WTC11 (cell line): ENCODE measurements around the gene PKDCC. TPM values are rescaled to one million over a fixed set of nuclear protein-coding genes. Genes with fewer than 3 reads are reported as not detected.

Experiments
- ATAC-seq: fragments of 200-7000 bp; cut with Tn5 transposase; 2 replicates; pipeline ENCODE4 v1.10.0; 2021; ENCODE audit warnings: mild to moderate bottlenecking, moderate library complexity
- CTCF ChIA-PET: fragments of 300-600 bp; sonication (Branson Sonifier 250); formaldehyde crosslinking; loops from one replicate; lab custom pipeline; 2021; ENCODE audit warnings: antibody characterized with exemption; lab: Charles Lee
- POLR2A ChIA-PET: fragments of 350-600 bp; sonication (Branson Sonifier 250); formaldehyde crosslinking; loops from one replicate; lab custom pipeline; 2021; ENCODE audit warnings: antibody characterized with exemption; lab: Charles Lee
- DNase-seq: peaks from one replicate; pipeline ENCODE4 v3.0.0; 2021; ENCODE audit warnings: low spot score
- H3K27ac Mint-ChIP-seq: 2 replicates; pipeline ENCODE4 v1.8.0; 2021; ENCODE audit warnings: mixed read lengths
- H3K27me3 Mint-ChIP-seq: 2 replicates; pipeline ENCODE4 v1.8.0; 2021; ENCODE audit warnings: low read depth, mild to moderate bottlenecking, moderate library complexity, mixed read lengths
- H3K36me3 Mint-ChIP-seq: 2 replicates; pipeline ENCODE4 v1.8.0; 2021; ENCODE audit warnings: mixed read lengths
- H3K4me1 Mint-ChIP-seq: 2 replicates; pipeline ENCODE4 v1.8.0; 2022; ENCODE audit warnings: mixed read lengths
- H3K4me3 Mint-ChIP-seq: 2 replicates; pipeline ENCODE4 v1.8.0; 2021; ENCODE audit warnings: mild to moderate bottlenecking, moderate library complexity, mixed read lengths
- H3K9me3 Mint-ChIP-seq: 2 replicates; pipeline ENCODE4 v1.8.0; 2021; ENCODE audit warnings: mixed read lengths
- ATF1 ChIP-seq: sonication (generic); formaldehyde crosslinking; IDR thresholded peaks from 2 replicates; pipeline ENCODE4 v1.8.1; 2023; ENCODE audit warnings: mild to moderate bottlenecking, moderate library complexity, missing genetic modification reagents
- CREM ChIP-seq: sonication (generic); formaldehyde crosslinking; IDR thresholded peaks from 2 replicates; pipeline ENCODE4 v1.8.1; 2022; ENCODE audit warnings: mild to moderate bottlenecking, missing genetic modification reagents, moderate library complexity
- EMX1 ChIP-seq: fragments of 250-450 bp; sonication (Bioruptor Pico); IDR thresholded peaks from 2 replicates; pipeline ENCODE4 v1.8.0; 2021; ENCODE audit warnings: mild to moderate bottlenecking
- GABPB1 ChIP-seq: sonication (generic); formaldehyde crosslinking; IDR thresholded peaks from 2 replicates; pipeline ENCODE4 v1.8.1; 2023; ENCODE audit warnings: mild to moderate bottlenecking, missing genetic modification reagents
- GTF2I ChIP-seq: fragments of 250-450 bp; sonication (Bioruptor Pico); conservative IDR thresholded peaks from 2 replicates; pipeline ENCODE4 v1.4.0; 2021; ENCODE audit warnings: mild to moderate bottlenecking
- JAZF1 ChIP-seq: fragments of 250-450 bp; sonication (Bioruptor Pico); IDR thresholded peaks from 2 replicates; pipeline ENCODE4 v1.9.0; 2021; ENCODE audit warnings: moderate library complexity, mild to moderate bottlenecking, inconsistent platforms
- MYBL2 ChIP-seq: sonication (generic); formaldehyde crosslinking; IDR thresholded peaks from 2 replicates; pipeline ENCODE4 v1.8.1; 2023; ENCODE audit warnings: mild to moderate bottlenecking, moderate library complexity, missing genetic modification reagents
- NFYB ChIP-seq: sonication (generic); formaldehyde crosslinking; conservative IDR thresholded peaks from 2 replicates; pipeline ENCODE4 v1.8.0; 2022; ENCODE audit warnings: low read depth, missing genetic modification reagents
- SMAD4 ChIP-seq: sonication (generic); formaldehyde crosslinking; IDR thresholded peaks from 2 replicates; pipeline ENCODE4 v1.8.0; 2022; ENCODE audit warnings: mild to moderate bottlenecking, missing genetic modification reagents
- TCF7 ChIP-seq: sonication (generic); formaldehyde crosslinking; IDR thresholded peaks from 2 replicates; pipeline ENCODE4 v1.8.0; 2022; ENCODE audit warnings: mild to moderate bottlenecking, low read depth, missing genetic modification reagents, moderate library complexity
- TEAD1 ChIP-seq: sonication (generic); formaldehyde crosslinking; IDR thresholded peaks from 2 replicates; pipeline ENCODE4 v1.8.0; 2022; ENCODE audit warnings: mild to moderate bottlenecking, missing genetic modification reagents
- TEAD4 ChIP-seq: sonication (generic); formaldehyde crosslinking; IDR thresholded peaks from 2 replicates; pipeline ENCODE4 v1.8.0; 2022; ENCODE audit warnings: mild to moderate bottlenecking, missing genetic modification reagents
- TP53 ChIP-seq: sonication (generic); formaldehyde crosslinking; IDR thresholded peaks from 2 replicates; pipeline ENCODE4 v1.8.1; 2023; ENCODE audit warnings: mild to moderate bottlenecking, missing genetic modification reagents
- ZNF138 ChIP-seq: sonication (generic); formaldehyde crosslinking; conservative IDR thresholded peaks from 2 replicates; pipeline ENCODE4 v1.8.1; 2022; ENCODE audit warnings: mild to moderate bottlenecking, moderate library complexity, missing genetic modification reagents
- ZNF219 ChIP-seq: sonication (generic); formaldehyde crosslinking; IDR thresholded peaks from 2 replicates; pipeline ENCODE4 v1.8.0; 2023; ENCODE audit warnings: missing genetic modification reagents, mild to moderate bottlenecking, borderline replicate concordance
- ZNF232 ChIP-seq: sonication (generic); formaldehyde crosslinking; IDR thresholded peaks from 2 replicates; pipeline ENCODE4 v1.8.0; 2022; ENCODE audit warnings: mild to moderate bottlenecking, missing genetic modification reagents
- ZNF671 ChIP-seq: fragments of 250-450 bp; sonication (Bioruptor Pico); IDR thresholded peaks from 2 replicates; pipeline ENCODE4 v1.8.0; 2021; ENCODE audit warnings: mild to moderate bottlenecking
- total RNA-seq: library from RNA; stranded (reverse); gene quantifications from 3 replicates; pipeline ENCODE4 v1.2.3, GENCODE V29; 2021
- TF ChIP-seq, protein P1 (sequence below): fragments of 250-450 bp; sonication (Bioruptor Pico); IDR thresholded peaks from 2 replicates; pipeline ENCODE4 v1.9.0; 2021; ENCODE audit warnings: moderate library complexity, mild to moderate bottlenecking, inconsistent platforms, borderline replicate concordance
- TF ChIP-seq, protein P2 (sequence below): fragments of 250-450 bp; sonication (Bioruptor Pico); IDR thresholded peaks from 2 replicates; pipeline ENCODE4 v1.8.0; 2021; ENCODE audit warnings: mild to moderate bottlenecking
- TF ChIP-seq, protein P3 (sequence below): sonication (generic); formaldehyde crosslinking; conservative IDR thresholded peaks from 2 replicates; pipeline ENCODE4 v1.8.1; 2022; ENCODE audit warnings: mild to moderate bottlenecking, missing genetic modification reagents
- TF ChIP-seq, protein P4 (sequence below): sonication (generic); formaldehyde crosslinking; IDR thresholded peaks from 2 replicates; pipeline ENCODE4 v1.8.1; 2023; ENCODE audit warnings: mild to moderate bottlenecking, missing genetic modification reagents, moderate library complexity
- TF ChIP-seq, protein P5 (sequence below): sonication (generic); formaldehyde crosslinking; IDR thresholded peaks from 2 replicates; pipeline ENCODE4 v1.8.0; 2022; ENCODE audit warnings: mild to moderate bottlenecking, missing genetic modification reagents
- TF ChIP-seq, protein P6 (sequence below): fragments of 250-450 bp; sonication (Bioruptor Pico); IDR thresholded peaks from 2 replicates; pipeline ENCODE4 v1.9.0; 2021; ENCODE audit warnings: mild to moderate bottlenecking

The PKDCC gene
- total RNA-seq, 1 experiment from 2014 or later: 27.3 TPM

DNA sequence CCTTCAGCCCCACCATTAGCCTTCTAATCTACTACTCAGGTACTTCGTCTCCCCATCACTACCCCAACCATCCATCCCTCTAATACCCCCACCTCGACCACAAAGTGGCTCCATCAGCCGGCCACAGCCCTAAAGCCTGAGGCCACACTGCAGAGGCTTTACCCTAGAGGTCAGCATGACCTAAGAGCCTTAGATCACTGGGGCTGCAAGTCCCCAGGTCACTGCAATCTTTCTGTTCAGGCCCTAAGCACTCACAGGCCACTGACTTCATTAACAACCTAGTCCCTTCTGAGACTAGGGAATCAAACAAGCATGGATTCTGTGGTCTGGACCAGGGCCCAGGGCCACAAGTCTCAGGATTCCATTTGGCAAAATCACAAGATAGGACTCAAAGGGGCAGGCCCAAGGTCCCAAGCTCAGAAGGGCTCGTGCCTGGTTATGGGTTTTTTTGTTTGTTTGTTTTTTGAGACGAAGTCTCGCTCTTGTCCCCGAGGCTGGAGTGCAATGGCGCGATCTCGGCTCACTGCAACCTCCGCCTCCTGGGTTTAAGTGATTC, 37.0 kb upstream of the PKDCC start:
- Mint-ChIP-seq H3K4me1 (0 out of 2 replicates have a peak, but pooled peaks cover 4% of the 10 kb centered on the region), H3K36me3 (peaks cover 14% of the 10 kb centered on the region), H3K4me3 (no peak overlapping the region), H3K27ac (no peak overlapping the region), H3K27me3 (peaks cover 2% of the 10 kb centered on the region), H3K9me3 (peaks cover 10% of the 10 kb centered on the region)
- no peak for ATAC-seq
- TF ChIP-seq, protein P1, sequence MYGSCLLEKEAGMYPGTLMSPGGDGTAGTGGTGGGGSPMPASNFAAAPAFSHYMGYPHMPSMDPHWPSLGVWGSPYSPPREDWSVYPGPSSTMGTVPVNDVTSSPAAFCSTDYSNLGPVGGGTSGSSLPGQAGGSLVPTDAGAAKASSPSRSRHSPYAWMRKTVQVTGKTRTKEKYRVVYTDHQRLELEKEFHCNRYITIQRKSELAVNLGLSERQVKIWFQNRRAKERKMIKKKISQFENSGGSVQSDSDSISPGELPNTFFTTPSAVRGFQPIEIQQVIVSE (CRISPR knock-in tag): no peak
- TF ChIP-seq, protein P2, sequence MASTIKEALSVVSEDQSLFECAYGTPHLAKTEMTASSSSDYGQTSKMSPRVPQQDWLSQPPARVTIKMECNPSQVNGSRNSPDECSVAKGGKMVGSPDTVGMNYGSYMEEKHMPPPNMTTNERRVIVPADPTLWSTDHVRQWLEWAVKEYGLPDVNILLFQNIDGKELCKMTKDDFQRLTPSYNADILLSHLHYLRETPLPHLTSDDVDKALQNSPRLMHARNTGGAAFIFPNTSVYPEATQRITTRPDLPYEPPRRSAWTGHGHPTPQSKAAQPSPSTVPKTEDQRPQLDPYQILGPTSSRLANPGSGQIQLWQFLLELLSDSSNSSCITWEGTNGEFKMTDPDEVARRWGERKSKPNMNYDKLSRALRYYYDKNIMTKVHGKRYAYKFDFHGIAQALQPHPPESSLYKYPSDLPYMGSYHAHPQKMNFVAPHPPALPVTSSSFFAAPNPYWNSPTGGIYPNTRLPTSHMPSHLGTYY (CRISPR knock-in tag): no peak
- TF ChIP-seq SMAD4 (CRISPR knock-in tag) (no peak), ZNF219 (CRISPR knock-in tag) (no peak), ZNF138 (CRISPR knock-in tag) (no peak), CREM (CRISPR knock-in tag) (no peak), TEAD1 (no peak), TEAD4 (CRISPR knock-in tag) (no peak), GTF2I (CRISPR knock-in tag) (no peak)
- no peak for DNase-seq
- ChIA-PET POLR2A (no interaction called here), CTCF (interaction anchor here (0.6 to 0.7 kb wide), 2 partner anchors 81 to 462 kb away, joined by 3 to 5 read pairs; no protein-coding TSS in a partner anchor)

DNA sequence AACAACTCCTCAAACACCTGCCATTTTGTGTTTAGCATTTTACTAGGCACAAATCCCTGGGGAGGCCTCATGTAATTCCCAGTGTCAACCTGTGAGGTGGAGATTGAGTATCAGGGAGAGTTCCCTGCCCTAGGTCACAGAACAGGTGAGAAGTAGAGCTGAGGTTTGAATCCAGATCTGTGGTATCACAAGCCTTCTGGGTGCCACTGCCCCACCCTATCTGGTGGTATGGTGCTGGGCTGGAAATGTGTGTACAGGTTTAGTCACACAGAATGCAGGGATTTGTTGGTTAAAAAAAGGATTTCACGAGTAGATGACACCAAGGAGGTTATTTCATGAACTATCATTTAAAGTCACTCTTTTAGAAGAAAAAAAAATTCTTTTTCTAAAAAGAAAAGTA, 35.7 kb upstream of the PKDCC start:
- peaks cover 18% of the 10 kb centered on the region for H3K9me3 Mint-ChIP-seq
- no peak overlapping the region for H3K4me3 Mint-ChIP-seq
- no peak overlapping the region for H3K27ac Mint-ChIP-seq
- TF ChIP-seq, protein P3, sequence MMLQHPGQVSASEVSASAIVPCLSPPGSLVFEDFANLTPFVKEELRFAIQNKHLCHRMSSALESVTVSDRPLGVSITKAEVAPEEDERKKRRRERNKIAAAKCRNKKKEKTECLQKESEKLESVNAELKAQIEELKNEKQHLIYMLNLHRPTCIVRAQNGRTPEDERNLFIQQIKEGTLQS (CRISPR knock-in tag): no peak
- TF ChIP-seq ZNF671 (CRISPR knock-in tag) (no peak), TCF7 (CRISPR knock-in tag) (no peak), JAZF1 (CRISPR knock-in tag) (no peak), ZNF219 (CRISPR knock-in tag) (no peak)
- TF ChIP-seq, protein P4, sequence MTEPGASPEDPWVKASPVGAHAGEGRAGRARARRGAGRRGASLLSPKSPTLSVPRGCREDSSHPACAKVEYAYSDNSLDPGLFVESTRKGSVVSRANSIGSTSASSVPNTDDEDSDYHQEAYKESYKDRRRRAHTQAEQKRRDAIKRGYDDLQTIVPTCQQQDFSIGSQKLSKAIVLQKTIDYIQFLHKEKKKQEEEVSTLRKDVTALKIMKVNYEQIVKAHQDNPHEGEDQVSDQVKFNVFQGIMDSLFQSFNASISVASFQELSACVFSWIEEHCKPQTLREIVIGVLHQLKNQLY: no peak
- TF ChIP-seq, protein P5, sequence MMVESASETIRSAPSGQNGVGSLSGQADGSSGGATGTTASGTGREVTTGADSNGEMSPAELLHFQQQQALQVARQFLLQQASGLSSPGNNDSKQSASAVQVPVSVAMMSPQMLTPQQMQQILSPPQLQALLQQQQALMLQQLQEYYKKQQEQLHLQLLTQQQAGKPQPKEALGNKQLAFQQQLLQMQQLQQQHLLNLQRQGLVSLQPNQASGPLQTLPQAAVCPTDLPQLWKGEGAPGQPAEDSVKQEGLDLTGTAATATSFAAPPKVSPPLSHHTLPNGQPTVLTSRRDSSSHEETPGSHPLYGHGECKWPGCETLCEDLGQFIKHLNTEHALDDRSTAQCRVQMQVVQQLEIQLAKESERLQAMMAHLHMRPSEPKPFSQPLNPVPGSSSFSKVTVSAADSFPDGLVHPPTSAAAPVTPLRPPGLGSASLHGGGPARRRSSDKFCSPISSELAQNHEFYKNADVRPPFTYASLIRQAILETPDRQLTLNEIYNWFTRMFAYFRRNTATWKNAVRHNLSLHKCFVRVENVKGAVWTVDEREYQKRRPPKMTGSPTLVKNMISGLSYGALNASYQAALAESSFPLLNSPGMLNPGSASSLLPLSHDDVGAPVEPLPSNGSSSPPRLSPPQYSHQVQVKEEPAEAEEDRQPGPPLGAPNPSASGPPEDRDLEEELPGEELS (CRISPR knock-in tag): no peak
- 0 out of 2 replicates have a peak, but pooled peaks cover 4% of the 10 kb centered on the region for H3K4me1 Mint-ChIP-seq
- CTCF ChIA-PET: interaction anchor here (1.1 to 1.3 kb wide), 3 partner anchors 20 to 143 kb away, joined by 3 read pairs; no protein-coding TSS in a partner anchor
- POLR2A ChIA-PET: no interaction called here
- H3K36me3 Mint-ChIP-seq: peaks cover 21% of the 10 kb centered on the region
- DNase-seq: no peak
- no peak for ATAC-seq
- peaks cover 2% of the 10 kb centered on the region for H3K27me3 Mint-ChIP-seq

DNA sequence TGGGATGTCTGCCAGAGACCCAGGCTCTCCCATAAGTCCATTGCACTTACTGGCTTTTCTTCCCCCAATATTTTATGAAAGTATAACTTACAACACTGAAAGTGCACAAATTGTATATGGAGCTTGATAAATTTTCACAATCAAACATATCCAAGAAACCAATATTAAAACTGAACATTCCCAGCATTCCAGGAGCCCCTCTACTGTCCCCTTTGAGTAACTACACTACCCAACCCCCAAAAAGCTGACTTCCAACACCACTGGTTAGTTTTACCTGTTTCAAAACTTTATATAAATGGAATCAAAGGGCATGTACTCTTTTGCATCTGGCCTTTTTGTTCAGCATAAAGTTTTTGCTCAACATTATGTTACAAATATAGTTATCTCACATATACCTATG, 35.2 kb upstream of the PKDCC start:
- no peak for ATAC-seq
- Mint-ChIP-seq H3K9me3 (peaks cover 21% of the 10 kb centered on the region), H3K4me3 (no peak overlapping the region), H3K27ac (no peak overlapping the region), H3K36me3 (peaks cover 21% of the 10 kb centered on the region), H3K27me3 (peaks cover 2% of the 10 kb centered on the region), H3K4me1 (0 out of 2 replicates have a peak, but pooled peaks cover 4% of the 10 kb centered on the region)
- ChIA-PET CTCF (interaction anchor here (1.1 to 1.3 kb wide), 3 partner anchors 19 to 143 kb away, joined by 3 read pairs; no protein-coding TSS in a partner anchor), POLR2A (no interaction called here)
- no peak for DNase-seq
- TF ChIP-seq, protein P6, sequence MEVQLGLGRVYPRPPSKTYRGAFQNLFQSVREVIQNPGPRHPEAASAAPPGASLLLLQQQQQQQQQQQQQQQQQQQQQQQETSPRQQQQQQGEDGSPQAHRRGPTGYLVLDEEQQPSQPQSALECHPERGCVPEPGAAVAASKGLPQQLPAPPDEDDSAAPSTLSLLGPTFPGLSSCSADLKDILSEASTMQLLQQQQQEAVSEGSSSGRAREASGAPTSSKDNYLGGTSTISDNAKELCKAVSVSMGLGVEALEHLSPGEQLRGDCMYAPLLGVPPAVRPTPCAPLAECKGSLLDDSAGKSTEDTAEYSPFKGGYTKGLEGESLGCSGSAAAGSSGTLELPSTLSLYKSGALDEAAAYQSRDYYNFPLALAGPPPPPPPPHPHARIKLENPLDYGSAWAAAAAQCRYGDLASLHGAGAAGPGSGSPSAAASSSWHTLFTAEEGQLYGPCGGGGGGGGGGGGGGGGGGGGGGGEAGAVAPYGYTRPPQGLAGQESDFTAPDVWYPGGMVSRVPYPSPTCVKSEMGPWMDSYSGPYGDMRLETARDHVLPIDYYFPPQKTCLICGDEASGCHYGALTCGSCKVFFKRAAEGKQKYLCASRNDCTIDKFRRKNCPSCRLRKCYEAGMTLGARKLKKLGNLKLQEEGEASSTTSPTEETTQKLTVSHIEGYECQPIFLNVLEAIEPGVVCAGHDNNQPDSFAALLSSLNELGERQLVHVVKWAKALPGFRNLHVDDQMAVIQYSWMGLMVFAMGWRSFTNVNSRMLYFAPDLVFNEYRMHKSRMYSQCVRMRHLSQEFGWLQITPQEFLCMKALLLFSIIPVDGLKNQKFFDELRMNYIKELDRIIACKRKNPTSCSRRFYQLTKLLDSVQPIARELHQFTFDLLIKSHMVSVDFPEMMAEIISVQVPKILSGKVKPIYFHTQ (CRISPR knock-in tag): no peak
- TF ChIP-seq CREM (CRISPR knock-in tag): no peak
- TF ChIP-seq MYBL2 (CRISPR knock-in tag): no peak
- no peak for TF ChIP-seq EMX1 (CRISPR knock-in tag)
- TF ChIP-seq NFYB: no peak
- no peak for TF ChIP-seq TP53 (CRISPR knock-in tag)
- TF ChIP-seq GABPB1: no peak
- TF ChIP-seq TCF7 (CRISPR knock-in tag): no peak
- no peak for TF ChIP-seq ATF1
- TF ChIP-seq, protein P5 (CRISPR knock-in tag): no peak
- no peak for TF ChIP-seq ZNF232 (CRISPR knock-in tag)
